GM12892 (cell line): ENCODE data around the gene CTDSP1.

Source experiments
- POLR2A ChIP-seq: IDR thresholded peaks from 2 replicates; pipeline ENCODE4 v1.6.1; 2011; ENCODE audit warnings: low read depth, low read length, control low read depth
- TAF1 ChIP-seq: IDR thresholded peaks from 2 replicates; pipeline ENCODE4 v1.6.1; 2011; ENCODE audit warnings: low read depth, mild to moderate bottlenecking, control low read depth, low read length, borderline replicate concordance

GRCh38 chr2:218386505-218387368, 12.9 kb upstream of the CTDSP1 start:
- TF ChIP-seq TAF1: no peak
- no peak for TF ChIP-seq POLR2A
